Right lobe of liver (tissue), 4 donors: ENCODE results near the gene PFKFB3.
"Not testable (repeated sequence)": the region's sequence is repeated elsewhere in the genome, so short reads cannot be mapped to it uniquely, and the experiment has no call there.

ENCODE experiments used
- POLR2A ChIP-seq: fragments of 450-650 bp; IDR thresholded peaks from one replicate; pipeline ENCODE4 v1.6.1; 2017; ENCODE audit warnings: antibody characterized with exemption, mild to moderate bottlenecking
- TF ChIP-seq, protein P1 (sequence below), 4 donors: fragments of 200-600 bp in 3 of 4; fragments of 450-650 bp in 1 of 4; IDR thresholded peaks; one replicate each; pipeline versions ENCODE4 v1.5.1 to v1.8.0; 2016 to 2022; ENCODE audit warnings: antibody characterized with exemption in 4 of 4, mild to moderate bottlenecking in 2 of 4
- donor health status: DM: no; HTN: no; CAD: no.
- donor health status: DM: no; HTN: no; CAD: no.
- donor health status: DM: no; HTN: yes; CAD: no.

- TF ChIP-seq, protein P1, sequence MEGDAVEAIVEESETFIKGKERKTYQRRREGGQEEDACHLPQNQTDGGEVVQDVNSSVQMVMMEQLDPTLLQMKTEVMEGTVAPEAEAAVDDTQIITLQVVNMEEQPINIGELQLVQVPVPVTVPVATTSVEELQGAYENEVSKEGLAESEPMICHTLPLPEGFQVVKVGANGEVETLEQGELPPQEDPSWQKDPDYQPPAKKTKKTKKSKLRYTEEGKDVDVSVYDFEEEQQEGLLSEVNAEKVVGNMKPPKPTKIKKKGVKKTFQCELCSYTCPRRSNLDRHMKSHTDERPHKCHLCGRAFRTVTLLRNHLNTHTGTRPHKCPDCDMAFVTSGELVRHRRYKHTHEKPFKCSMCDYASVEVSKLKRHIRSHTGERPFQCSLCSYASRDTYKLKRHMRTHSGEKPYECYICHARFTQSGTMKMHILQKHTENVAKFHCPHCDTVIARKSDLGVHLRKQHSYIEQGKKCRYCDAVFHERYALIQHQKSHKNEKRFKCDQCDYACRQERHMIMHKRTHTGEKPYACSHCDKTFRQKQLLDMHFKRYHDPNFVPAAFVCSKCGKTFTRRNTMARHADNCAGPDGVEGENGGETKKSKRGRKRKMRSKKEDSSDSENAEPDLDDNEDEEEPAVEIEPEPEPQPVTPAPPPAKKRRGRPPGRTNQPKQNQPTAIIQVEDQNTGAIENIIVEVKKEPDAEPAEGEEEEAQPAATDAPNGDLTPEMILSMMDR (IDR thresholded peaks at IDR 0.05) = not testable (repeated sequence)
- not testable (repeated sequence) for TF ChIP-seq POLR2A
These were observed 87.9 kb downstream of the PFKFB3 start for GRCh38 chr10:6290621-6291020.
